ENCODE measurements around the gene CTDNEP1. TPM values are rescaled to one million over a fixed set of nuclear protein-coding genes. Genes with fewer than 3 reads are reported as not detected.
"Not testable (repeated sequence)": the region's sequence is repeated elsewhere in the genome, so short reads cannot be mapped to it uniquely, and the experiment has no call there.

CTDNEP1 gene
- total RNA-seq, 1 donor from 2014 or later, result 36.4 TPM

GRCh38 chr17:7252176-7253043 is 876 bp upstream of the CTDNEP1 start, which contains the start of gene ELP5:
Gene ELP5, plus strand, starts transcription at chr17:7252215. Its CDS starts 336 bp downstream, at chr17:7252551.
- peak within 1 kb of the TSS; percentile 73 for H3K4me3 ChIP-seq (ENCODE audit: low read depth, low read length)
- peak; percentile 9 for TF ChIP-seq CTCF (conservative IDR thresholded peaks at IDR 0.05; ENCODE audit: low read depth, low read length)
- peak; percentile 68 for DNase-seq (ENCODE audit: low read depth)

GRCh38 chr17:7250695-7251627 is 573 bp downstream of the CTDNEP1 start:
- DNase-seq (ENCODE audit: low read depth), result no peak
- H3K4me3 ChIP-seq (ENCODE audit: low read depth, low read length), result peak overlapping the region; percentile 73
- no peak for TF ChIP-seq CTCF (conservative IDR thresholded peaks at IDR 0.05; ENCODE audit: low read depth, low read length)

GRCh38 chr17:7249830-7250229 is 1.7 kb downstream of the CTDNEP1 start:
- no peak for TF ChIP-seq CTCF (conservative IDR thresholded peaks at IDR 0.05; ENCODE audit: low read depth, low read length)
- H3K4me3 ChIP-seq (ENCODE audit: low read depth, low read length), result peak overlapping the region; percentile 73
- no peak for DNase-seq (ENCODE audit: low read depth)

GRCh38 chr17:7249214-7249613 is 2.3 kb downstream of the CTDNEP1 start:
- DNase-seq (ENCODE audit: low read depth), result no peak
- TF ChIP-seq CTCF (conservative IDR thresholded peaks at IDR 0.05; ENCODE audit: low read depth, low read length), result no peak
- no peak overlapping the region for H3K4me3 ChIP-seq (ENCODE audit: low read depth, low read length)

- no peak overlapping the region for H3K4me3 ChIP-seq (ENCODE audit: low read depth, low read length)
- TF ChIP-seq CTCF (conservative IDR thresholded peaks at IDR 0.05; ENCODE audit: low read depth, low read length), result no peak
- no peak for DNase-seq (ENCODE audit: low read depth)
These were observed 2.7 kb downstream of the CTDNEP1 start for GRCh38 chr17:7248796-7249195.

- TF ChIP-seq CTCF (conservative IDR thresholded peaks at IDR 0.05; ENCODE audit: low read depth, low read length), result no peak
- DNase-seq (ENCODE audit: low read depth), result no peak
- no peak overlapping the region for H3K4me3 ChIP-seq (ENCODE audit: low read depth, low read length)
These were observed 4.8 kb downstream of the CTDNEP1 start for GRCh38 chr17:7246779-7247178.

- not testable (repeated sequence) for DNase-seq (ENCODE audit: low read depth)
These were observed 7.7 kb downstream of the CTDNEP1 start for GRCh38 chr17:7243838-7244237.

More at GRCh38 chr17:7243838-7244237, 7.7 kb downstream of the CTDNEP1 start:
- not testable (repeated sequence) for H3K4me3 ChIP-seq (ENCODE audit: low read depth, low read length)

All from epithelial cell of proximal tubule (primary cell).